H9 (cell line): ENCODE results near the gene PSPC1. TPM values are rescaled to one million over a fixed set of nuclear protein-coding genes. Genes with fewer than 3 reads are reported as not detected.

Source experiments
- DNase-seq: peaks from one replicate; pipeline ENCODE4 v3.0.0-alpha.2; 2017
- H2AFZ ChIP-seq: one replicate; pipeline ENCODE4 v1.6.1; 2013; ENCODE audit warnings: mild to moderate bottlenecking, low read length, control low read depth, moderate library complexity
- H2AK5ac ChIP-seq: 2 replicates; pipeline ENCODE4 v1.6.1; 2013; ENCODE audit warnings: low read length, control low read depth, mixed read lengths; ENCODE audit not compliant: insufficient read length
- H2BK120ac ChIP-seq: one replicate; pipeline ENCODE4 v1.6.1; 2013; ENCODE audit warnings: low read depth, mild to moderate bottlenecking, low read length, control low read depth, inconsistent platforms; ENCODE audit not compliant: poor library complexity, severe bottlenecking
- H2BK12ac ChIP-seq: 2 replicates; pipeline ENCODE4 v1.6.1; 2013; ENCODE audit warnings: low read length, control low read depth, mixed read lengths, low read depth; ENCODE audit not compliant: insufficient read length
- H2BK15ac ChIP-seq: 2 replicates; pipeline ENCODE4 v1.6.1; 2013; ENCODE audit warnings: low read depth, low read length, control low read depth
- H2BK20ac ChIP-seq: one replicate; pipeline ENCODE4 v1.6.1; 2013; ENCODE audit warnings: low read depth, mild to moderate bottlenecking, low read length, control low read depth, inconsistent platforms; ENCODE audit not compliant: poor library complexity, severe bottlenecking
- H2BK5ac ChIP-seq: 2 replicates; pipeline ENCODE4 v1.6.1; 2013; ENCODE audit warnings: low read length, control low read depth, mixed read lengths; ENCODE audit not compliant: insufficient read length
- H3K14ac ChIP-seq: 2 replicates; pipeline ENCODE4 v1.6.1; 2013; ENCODE audit warnings: low read length, control low read depth; ENCODE audit not compliant: insufficient read depth
- H3K18ac ChIP-seq: 2 replicates; pipeline ENCODE4 v1.6.1; 2013; ENCODE audit warnings: low read depth, mild to moderate bottlenecking, mixed read lengths, low read length, control low read depth; ENCODE audit not compliant: insufficient read length
- H3K23ac ChIP-seq: 2 replicates; pipeline ENCODE4 v1.6.1; 2013; ENCODE audit warnings: low read length, control low read depth, mixed read lengths, low read depth; ENCODE audit not compliant: insufficient read length
- H3K23me2 ChIP-seq: 2 replicates; pipeline ENCODE4 v1.6.1; 2013; ENCODE audit warnings: low read depth, mild to moderate bottlenecking, mixed read lengths, low read length, control low read depth; ENCODE audit not compliant: insufficient read length, poor library complexity, severe bottlenecking
- H3K27ac ChIP-seq: 2 replicates; pipeline ENCODE4 v1.5.1; 2013; ENCODE audit warnings: low read length, control low read depth, mixed read lengths, low read depth; ENCODE audit not compliant: insufficient read length
- H3K27me3 ChIP-seq: 2 replicates; pipeline ENCODE4 v1.6.1; 2013; ENCODE audit warnings: low read length, control low read depth, inconsistent platforms; ENCODE audit not compliant: insufficient read depth
- H3K4ac ChIP-seq: 2 replicates; pipeline ENCODE4 v1.6.1; 2013; ENCODE audit warnings: low read depth, mild to moderate bottlenecking, control low read depth, inconsistent platforms, low read length, moderate library complexity
- H3K4me1 ChIP-seq: 2 replicates; pipeline ENCODE4 v1.6.1; 2013; ENCODE audit warnings: low read length, control low read depth, inconsistent platforms; ENCODE audit not compliant: insufficient read depth
- H3K4me2 ChIP-seq: 2 replicates; pipeline ENCODE4 v1.6.1; 2013; ENCODE audit warnings: low read length, control low read depth, mixed read lengths; ENCODE audit not compliant: insufficient read length, insufficient read depth
- H3K56ac ChIP-seq: 2 replicates; pipeline ENCODE4 v1.6.1; 2013; ENCODE audit warnings: low read depth, mild to moderate bottlenecking, mixed read lengths, low read length, control low read depth; ENCODE audit not compliant: insufficient read length
- H3K79me1 ChIP-seq: 2 replicates; pipeline ENCODE4 v1.6.1; 2013; ENCODE audit warnings: low read depth, mild to moderate bottlenecking, moderate library complexity, low read length, control low read depth, inconsistent platforms; ENCODE audit not compliant: insufficient read depth, poor library complexity, severe bottlenecking
- H3K79me2 ChIP-seq: 2 replicates; pipeline ENCODE4 v1.6.1; 2013; ENCODE audit warnings: low read length, control low read depth, inconsistent platforms; ENCODE audit not compliant: insufficient read depth
- H3K9ac ChIP-seq: 2 replicates; pipeline ENCODE4 v1.6.1; 2013; ENCODE audit warnings: low read length, control low read depth, mixed read lengths; ENCODE audit not compliant: insufficient read length; ENCODE audit errors: extremely low read depth
- H3K9me3 ChIP-seq: one replicate; pipeline ENCODE4 v1.6.1; 2013; ENCODE audit warnings: low read depth, low read length, inconsistent platforms; ENCODE audit not compliant: control insufficient read depth
- H3T11ph ChIP-seq: one replicate; pipeline ENCODE4 v1.6.1; 2013; ENCODE audit warnings: mild to moderate bottlenecking, low read length, control low read depth, inconsistent platforms
- H4K20me1 ChIP-seq: one replicate; pipeline ENCODE4 v1.6.1; 2013; ENCODE audit not compliant: control insufficient read depth, insufficient read length, insufficient read depth
- H4K5ac ChIP-seq: 2 replicates; pipeline ENCODE4 v1.6.1; 2013; ENCODE audit warnings: low read depth, mild to moderate bottlenecking, mixed read lengths, low read length, control low read depth; ENCODE audit not compliant: insufficient read length
- H4K8ac ChIP-seq: replicated peaks from 2 replicates; pipeline ENCODE4 v1.6.1; 2013; ENCODE audit warnings: low read length, control low read depth, mixed read lengths, low read depth; ENCODE audit not compliant: insufficient read length
- H4K91ac ChIP-seq: 2 replicates; pipeline ENCODE4 v1.6.1; 2013; ENCODE audit warnings: low read depth, mild to moderate bottlenecking, moderate library complexity, mixed read lengths, low read length, control low read depth; ENCODE audit not compliant: insufficient read length
- H3K27ac Mint-ChIP-seq, 3 experiments: 2 replicates in 2 of 3; 3 replicates in 1 of 3; pipeline ENCODE4 v1.8.0; 2020 to 2021; ENCODE audit warnings: mixed read lengths in 3 of 3, mild to moderate bottlenecking in 1 of 3, moderate library complexity in 1 of 3
- H3K27me3 Mint-ChIP-seq: 2 replicates; pipeline ENCODE4 v1.8.0; 2021; ENCODE audit warnings: low read depth, mild to moderate bottlenecking, moderate library complexity, mixed read lengths
- H3K36me3 Mint-ChIP-seq, 3 experiments: 2 replicates in 2 of 3; 3 replicates in 1 of 3; pipeline ENCODE4 v1.8.0; 2020 to 2021; ENCODE audit warnings: low read depth in 3 of 3, mixed read lengths in 3 of 3; ENCODE audit not compliant: insufficient read depth in 1 of 3
- H3K4me1 Mint-ChIP-seq, 2 experiments: 2 replicates each; pipeline ENCODE4 v1.8.0; 2020; ENCODE audit warnings: mixed read lengths in 2 of 2
- H3K4me3 Mint-ChIP-seq, 2 experiments: 2 replicates in 1 of 2; 3 replicates in 1 of 2; pipeline ENCODE4 v1.8.0; 2020 to 2021; ENCODE audit warnings: mild to moderate bottlenecking in 2 of 2, mixed read lengths in 2 of 2, moderate library complexity in 1 of 2
- H3K9me3 Mint-ChIP-seq, 2 experiments: 2 replicates in 1 of 2; 3 replicates in 1 of 2; pipeline ENCODE4 v1.8.0; 2020; ENCODE audit warnings: mild to moderate bottlenecking in 2 of 2, mixed read lengths in 2 of 2, moderate library complexity in 1 of 2
- WGBS: extraction: QIAGEN DNeasy Blood & Tissue Kit; methylation state at CpG from one replicate; pipeline ENCODE4 v1.1.7; 2013; ENCODE audit warnings: missing lambda C conversion rate, low lambda C conversion rate, mixed read lengths; ENCODE audit not compliant: insufficient read length; ENCODE audit errors: extremely low coverage; 5-methylcytosine and 5-hydroxymethylcytosine counted together
- total RNA-seq: library from RNA; stranded (reverse); gene quantifications from 2 replicates; pipeline ENCODE4 v1.2.1, GENCODE V29; 2021
- TF ChIP-seq, protein P1 (sequence below): fragments of 200-600 bp; sonication (generic); conservative IDR thresholded peaks from 3 replicates; pipeline ENCODE4 v1.8.0; 2021; ENCODE audit warnings: antibody characterized with exemption, mild to moderate bottlenecking

Gene PSPC1
- total RNA-seq, 1 experiment from 2014 or later, result 134 TPM

DNA sequence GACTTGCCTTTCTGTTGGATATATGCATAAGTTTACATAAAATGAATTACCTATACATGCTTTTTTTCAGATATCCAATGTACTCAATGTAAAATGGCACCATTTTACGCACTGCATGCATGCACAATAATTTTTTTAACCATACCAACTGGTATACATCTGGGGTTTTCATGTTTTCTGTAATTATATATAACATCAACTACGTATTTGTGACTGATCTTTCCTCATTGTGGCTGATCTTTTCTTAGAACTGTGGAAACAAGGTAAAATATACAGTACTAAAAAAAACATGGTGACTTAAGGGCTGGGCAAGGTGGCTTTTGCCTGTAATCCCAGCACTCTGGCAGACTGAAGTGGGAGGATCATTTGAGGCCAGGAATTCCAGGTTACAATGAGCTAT lies 18.5 kb downstream of the PSPC1 start:
- no peak overlapping the region for H3T11ph ChIP-seq
- TF ChIP-seq, protein P1, sequence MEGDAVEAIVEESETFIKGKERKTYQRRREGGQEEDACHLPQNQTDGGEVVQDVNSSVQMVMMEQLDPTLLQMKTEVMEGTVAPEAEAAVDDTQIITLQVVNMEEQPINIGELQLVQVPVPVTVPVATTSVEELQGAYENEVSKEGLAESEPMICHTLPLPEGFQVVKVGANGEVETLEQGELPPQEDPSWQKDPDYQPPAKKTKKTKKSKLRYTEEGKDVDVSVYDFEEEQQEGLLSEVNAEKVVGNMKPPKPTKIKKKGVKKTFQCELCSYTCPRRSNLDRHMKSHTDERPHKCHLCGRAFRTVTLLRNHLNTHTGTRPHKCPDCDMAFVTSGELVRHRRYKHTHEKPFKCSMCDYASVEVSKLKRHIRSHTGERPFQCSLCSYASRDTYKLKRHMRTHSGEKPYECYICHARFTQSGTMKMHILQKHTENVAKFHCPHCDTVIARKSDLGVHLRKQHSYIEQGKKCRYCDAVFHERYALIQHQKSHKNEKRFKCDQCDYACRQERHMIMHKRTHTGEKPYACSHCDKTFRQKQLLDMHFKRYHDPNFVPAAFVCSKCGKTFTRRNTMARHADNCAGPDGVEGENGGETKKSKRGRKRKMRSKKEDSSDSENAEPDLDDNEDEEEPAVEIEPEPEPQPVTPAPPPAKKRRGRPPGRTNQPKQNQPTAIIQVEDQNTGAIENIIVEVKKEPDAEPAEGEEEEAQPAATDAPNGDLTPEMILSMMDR, result no peak
- H3K79me1 ChIP-seq, result peaks cover 18% of the 10 kb centered on the region
- H3K14ac ChIP-seq, result no peak overlapping the region
- no peak overlapping the region for H2BK20ac ChIP-seq
- no peak overlapping the region for H3K56ac ChIP-seq
- Mint-ChIP-seq H3K27ac (0 out of 7 replicates have a peak overlapping the region, but pooled peaks of 1 of the 3 experiments have one; percentile 23), H3K4me1 (peaks cover 7 to 14% of the 10 kb centered on the region in 2 experiments), H3K27me3 (no peaks in the 10 kb centered on the region), H3K36me3 (peaks cover 44 to 70% (median 64%) of the 10 kb centered on the region in 3 experiments), H3K9me3 (no peaks in the 10 kb centered on the region), H3K4me3 (no peak overlapping the region)
- H3K23ac ChIP-seq, result no peak overlapping the region
- no peaks in the 10 kb centered on the region for H3K9me3 ChIP-seq
- no peak overlapping the region for H2BK15ac ChIP-seq
- H3K27ac ChIP-seq, result no peak overlapping the region
- no peak overlapping the region for H4K8ac ChIP-seq
- no CpG with 5 or more reads among the region's 2 CpGs for WGBS
- H3K4ac ChIP-seq, result no peak overlapping the region
- H3K79me2 ChIP-seq, result peaks cover 56% of the 10 kb centered on the region
- H4K20me1 ChIP-seq, result no peaks in the 10 kb centered on the region
- H4K91ac ChIP-seq, result no peak overlapping the region
- no peak for DNase-seq
- no peak overlapping the region for H2AFZ ChIP-seq
- no peak overlapping the region for H4K5ac ChIP-seq
- no peak overlapping the region for H2BK12ac ChIP-seq
- H3K18ac ChIP-seq, result no peak overlapping the region
- H2BK120ac ChIP-seq, result no peak overlapping the region
- H2BK5ac ChIP-seq, result no peak overlapping the region
- H3K9ac ChIP-seq, result no peak overlapping the region
- H3K27me3 ChIP-seq, result no peaks in the 10 kb centered on the region
- no peaks in the 10 kb centered on the region; the same call in 1 of the 2 replicates for H3K4me1 ChIP-seq
- no peaks in the 10 kb centered on the region for H3K23me2 ChIP-seq
- no peak overlapping the region for H3K4me2 ChIP-seq
- H2AK5ac ChIP-seq, result no peak overlapping the region
